HG03108 (cell line): ENCODE results near the gene DLEC1.
"Not testable (repeated sequence)": the region's sequence is repeated elsewhere in the genome, so short reads cannot be mapped to it uniquely, and the experiment has no call there.

ENCODE experiments used
- ATAC-seq: cut with Tn5 transposase; IDR thresholded peaks from one replicate; pipeline ENCODE4 v1.9.1; 2021; ENCODE audit warnings: moderate library complexity; ENCODE audit not compliant: unreplicated experiment

DLEC1 gene

GRCh38 chr3:38017445-38018295, 21.3 kb upstream of the DLEC1 start:
- ATAC-seq: no peak

DNA sequence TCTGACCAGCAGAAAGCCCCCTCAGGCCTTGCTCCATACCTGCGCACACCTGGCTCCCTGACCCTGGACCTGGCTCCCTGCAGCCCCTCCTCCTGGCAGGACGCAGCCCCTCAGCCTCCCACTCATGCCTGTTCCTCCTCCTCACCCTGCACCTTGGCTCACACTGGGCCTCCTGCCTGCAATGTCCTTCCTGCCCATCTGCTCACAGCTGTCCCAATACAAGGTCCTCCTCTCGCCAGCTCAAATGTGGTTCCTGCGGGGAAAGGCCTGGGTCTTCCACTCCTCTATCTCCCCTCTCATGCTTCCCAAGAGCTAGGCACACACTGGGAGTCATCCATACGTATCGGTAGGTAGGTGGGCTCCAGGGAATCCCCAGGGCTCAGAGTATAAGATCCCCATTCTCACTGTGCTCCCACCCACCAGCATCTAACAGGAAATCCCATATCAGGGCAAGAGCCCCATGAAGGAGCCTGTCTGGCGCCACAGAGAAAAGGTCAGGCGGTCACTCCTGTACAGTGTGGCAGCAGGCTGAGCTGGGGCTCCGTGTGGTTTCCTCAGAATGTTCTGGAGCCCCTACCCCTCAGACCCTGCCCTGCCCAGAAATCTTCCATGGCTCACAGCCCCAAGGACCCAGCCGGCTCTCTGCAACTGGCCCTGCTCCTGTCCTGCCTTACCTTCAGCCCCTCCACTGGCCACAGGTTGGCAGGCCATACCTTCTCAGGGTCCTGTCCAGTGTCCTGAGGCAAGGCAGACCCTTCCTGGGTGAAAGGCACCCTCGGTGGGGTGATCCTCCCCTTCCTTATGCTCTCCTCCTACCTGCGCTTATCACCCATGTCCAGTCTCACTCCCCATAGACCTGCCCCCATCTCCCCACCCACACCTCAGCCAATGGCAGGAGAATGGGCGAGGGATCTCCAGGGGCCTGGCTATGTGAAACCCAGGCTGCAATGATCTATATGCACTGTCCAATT, 20.4 kb upstream of the DLEC1 start:
- ATAC-seq: no peak

GRCh38 chr3:38019658-38020341, 19.2 kb upstream of the DLEC1 start:
- ATAC-seq: no peak

- ATAC-seq: no peak
These were observed 18.7 kb upstream of the DLEC1 start for GRCh38 chr3:38020342-38020726.

DNA sequence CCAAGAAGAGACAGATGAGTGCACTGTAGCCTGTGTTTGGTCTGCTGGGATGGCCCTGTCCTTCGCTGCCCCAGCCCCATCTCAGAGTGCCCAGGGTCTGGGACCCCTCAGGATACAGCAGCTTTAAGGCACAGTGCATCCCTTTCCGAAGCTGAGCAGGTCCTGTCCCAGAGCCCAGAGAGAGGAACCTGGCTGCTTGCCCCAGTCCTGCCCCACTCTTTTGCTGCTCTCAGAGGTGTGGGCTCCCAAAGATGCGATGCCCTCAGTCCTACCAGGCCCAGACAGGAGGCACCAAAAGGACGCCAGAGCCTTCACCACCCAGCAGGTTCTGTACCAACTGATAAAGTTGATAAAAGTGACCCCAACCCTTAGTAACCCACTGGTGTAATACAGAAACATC, 17.8 kb upstream of the DLEC1 start:
- no peak for ATAC-seq

- no peak for ATAC-seq
These were observed 16.7 kb upstream of the DLEC1 start for GRCh38 chr3:38022301-38022700.

DNA sequence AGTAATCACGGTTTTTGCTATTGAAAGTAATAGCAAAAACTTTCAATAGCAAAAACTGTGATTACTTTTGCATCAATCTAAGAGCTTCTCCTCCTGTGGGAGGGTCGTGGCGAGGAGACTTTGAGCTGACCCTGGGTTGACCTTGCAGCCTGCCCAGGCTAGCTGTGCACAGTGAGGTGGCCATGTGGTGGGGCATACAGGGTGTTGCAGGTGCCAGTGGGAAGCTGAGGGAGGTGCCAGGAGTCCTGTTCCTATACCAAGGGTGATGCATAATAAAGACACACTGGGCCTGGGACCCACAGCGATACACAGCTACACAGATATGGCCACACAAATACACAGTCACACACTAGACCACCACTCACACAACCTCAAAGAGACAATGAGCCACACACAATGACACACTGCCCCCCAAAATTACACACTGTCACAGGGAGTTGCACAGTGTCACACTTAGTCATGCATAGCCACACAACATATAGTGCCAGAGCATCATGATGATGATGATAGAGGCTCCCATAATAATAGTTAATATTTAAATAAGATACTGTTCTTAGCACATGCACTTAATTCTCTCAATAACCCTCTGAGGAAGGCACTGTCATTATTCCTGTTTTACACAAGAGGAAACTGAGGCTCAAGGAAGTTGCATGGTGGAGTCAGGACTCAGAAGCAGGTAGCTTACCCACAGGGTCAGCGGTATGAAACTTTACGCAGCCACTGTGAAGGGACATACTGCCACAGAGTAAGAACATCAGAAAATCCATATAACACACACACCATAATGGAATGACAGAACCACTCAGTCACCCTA, 15.9 kb upstream of the DLEC1 start:
- ATAC-seq: no peak

- no peak for ATAC-seq
These were observed 12.2 kb upstream of the DLEC1 start for GRCh38 chr3:38026856-38027255.

GRCh38 chr3:38027466-38028465, 11.2 kb upstream of the DLEC1 start:
- ATAC-seq: no peak

GRCh38 chr3:38028621-38029361, 10.2 kb upstream of the DLEC1 start:
- no peak for ATAC-seq

GRCh38 chr3:38029400-38030125, 9.4 kb upstream of the DLEC1 start, which contains the start of gene PLCD1:
Gene PLCD1 (minus strand): TSS chr3:38029642. CDS start chr3:38029539, 103 bp downstream.
- no peak for ATAC-seq

DNA sequence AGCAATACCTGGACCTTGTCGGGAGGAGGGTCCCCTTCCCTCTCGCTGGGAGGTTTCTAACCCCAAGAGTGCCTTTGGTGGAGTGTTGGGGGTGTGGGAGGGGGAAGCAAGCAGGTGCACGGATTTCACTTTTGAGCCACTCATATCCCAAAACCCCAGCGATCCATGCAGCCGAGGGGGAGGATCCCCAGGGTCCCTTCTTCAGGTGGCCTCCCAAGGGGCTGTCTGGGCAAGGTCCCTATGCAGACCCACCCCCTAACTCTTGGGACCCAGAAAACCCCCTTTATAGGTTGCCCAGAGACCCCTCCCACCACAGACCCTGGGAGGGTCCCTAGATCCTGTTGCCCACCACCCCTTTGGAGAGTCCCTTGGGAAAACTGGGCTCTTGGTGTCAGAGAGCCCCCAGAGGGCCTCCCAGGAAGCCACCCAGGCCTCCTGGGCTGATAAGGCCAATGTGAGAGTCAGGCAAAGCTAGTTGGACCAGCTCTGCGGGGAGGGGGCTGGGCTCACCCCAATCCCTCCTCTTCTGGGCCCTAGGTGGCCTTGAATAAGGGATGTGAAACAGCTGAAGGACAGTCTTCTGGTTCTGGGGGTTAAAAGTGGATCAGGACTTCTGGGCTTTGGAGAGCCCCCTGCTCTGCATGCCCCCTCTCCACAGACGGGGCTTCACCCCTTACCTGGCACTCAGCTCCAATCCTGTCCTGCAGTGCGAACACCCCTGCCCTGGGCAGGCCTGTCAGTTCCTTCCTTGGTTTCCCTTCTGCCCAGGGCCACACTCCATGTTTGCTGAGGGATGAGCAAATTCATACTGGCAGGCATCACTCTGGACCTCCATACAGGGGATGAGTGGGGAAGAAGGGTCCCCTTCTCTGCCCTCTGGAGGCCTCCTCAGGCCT, 8.6 kb upstream of the DLEC1 start:
- no peak for ATAC-seq

GRCh38 chr3:38031022-38031994, 7.7 kb upstream of the DLEC1 start:
- no peak for ATAC-seq

DNA sequence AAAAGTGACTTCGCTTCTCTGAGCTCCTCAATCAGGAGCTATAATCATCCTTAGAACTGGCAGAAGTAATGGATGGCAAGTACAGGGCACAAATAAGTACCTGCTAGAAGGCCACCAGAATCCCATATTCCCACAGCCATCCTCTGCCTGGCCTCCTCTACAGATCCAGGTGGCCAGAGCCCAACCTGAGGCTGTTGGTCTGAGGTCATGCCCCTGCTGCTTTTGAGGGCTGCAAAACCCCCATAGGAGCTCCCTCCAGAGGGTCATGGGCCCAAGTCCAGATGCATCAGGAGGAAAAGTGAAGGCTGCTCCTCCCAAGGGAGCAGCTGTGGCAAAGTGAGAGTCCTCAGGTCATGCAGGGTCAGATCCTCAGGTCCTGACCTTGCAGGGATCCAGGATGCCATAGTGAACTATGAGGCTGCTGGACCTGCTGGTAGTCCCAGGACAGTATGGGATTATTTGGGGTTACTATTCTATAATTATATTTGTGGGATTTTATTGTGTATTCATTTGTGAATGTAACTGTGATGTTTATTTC, 6.6 kb upstream of the DLEC1 start:
- no peak for ATAC-seq

DNA sequence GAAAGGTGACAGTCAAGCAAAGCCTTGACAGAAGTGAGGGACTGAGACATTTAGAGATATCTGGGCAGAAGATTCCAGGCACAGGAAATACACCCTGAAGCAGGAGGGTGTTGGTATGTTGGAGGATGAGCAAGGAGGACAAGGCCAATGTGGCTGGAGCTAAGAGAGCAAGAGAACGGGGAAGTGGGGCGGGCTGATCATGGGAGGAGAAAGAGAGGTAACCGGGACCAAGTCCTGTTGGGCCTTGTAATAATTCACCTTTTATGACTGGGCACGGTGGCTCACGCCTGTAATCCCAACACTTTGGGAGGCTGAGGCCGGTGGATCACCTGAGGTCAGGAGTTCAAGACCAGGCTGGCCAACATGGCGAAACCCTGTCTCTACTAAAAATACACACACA, 5.4 kb upstream of the DLEC1 start:
- not testable (repeated sequence) for ATAC-seq
